Nucleus accumbens (tissue), 56 donors: ENCODE results near the gene BLM.
"Not testable (repeated sequence)": the region's sequence is repeated elsewhere in the genome, so short reads cannot be mapped to it uniquely, and the experiment has no call there.

Experiments
- DNase-seq, 56 donors: peaks; one replicate each; lab custom pipeline; 2025; lab: John Stamatoyannopoulos, UW

BLM gene

DNA sequence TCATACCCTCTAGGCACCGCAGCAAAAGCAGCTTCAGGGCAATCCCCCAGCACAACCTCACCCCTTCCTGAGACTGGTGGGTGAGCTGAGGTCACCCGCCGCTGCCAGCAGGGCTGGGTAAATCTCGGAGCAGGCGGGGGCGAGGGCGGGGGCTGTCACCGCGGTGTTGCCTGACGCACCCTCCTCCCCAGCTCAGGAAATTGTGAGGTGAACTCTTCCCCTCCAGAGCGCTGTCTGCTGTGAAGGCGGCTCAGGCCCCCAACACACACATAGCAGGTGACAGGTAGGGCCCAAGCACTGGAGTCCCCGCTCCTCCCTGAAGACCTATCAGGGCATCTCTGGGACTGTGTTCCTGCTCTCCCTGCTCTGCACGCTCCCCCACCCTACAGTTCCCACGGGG, 121.0 kb downstream of the BLM start:
- DNase-seq, result peak in 21 of 56 donors; percentile 6 to 68 (median 22)

GRCh38 chr15:90838544-90838943, 121.4 kb downstream of the BLM start:
- DNase-seq, result no peak

DNA sequence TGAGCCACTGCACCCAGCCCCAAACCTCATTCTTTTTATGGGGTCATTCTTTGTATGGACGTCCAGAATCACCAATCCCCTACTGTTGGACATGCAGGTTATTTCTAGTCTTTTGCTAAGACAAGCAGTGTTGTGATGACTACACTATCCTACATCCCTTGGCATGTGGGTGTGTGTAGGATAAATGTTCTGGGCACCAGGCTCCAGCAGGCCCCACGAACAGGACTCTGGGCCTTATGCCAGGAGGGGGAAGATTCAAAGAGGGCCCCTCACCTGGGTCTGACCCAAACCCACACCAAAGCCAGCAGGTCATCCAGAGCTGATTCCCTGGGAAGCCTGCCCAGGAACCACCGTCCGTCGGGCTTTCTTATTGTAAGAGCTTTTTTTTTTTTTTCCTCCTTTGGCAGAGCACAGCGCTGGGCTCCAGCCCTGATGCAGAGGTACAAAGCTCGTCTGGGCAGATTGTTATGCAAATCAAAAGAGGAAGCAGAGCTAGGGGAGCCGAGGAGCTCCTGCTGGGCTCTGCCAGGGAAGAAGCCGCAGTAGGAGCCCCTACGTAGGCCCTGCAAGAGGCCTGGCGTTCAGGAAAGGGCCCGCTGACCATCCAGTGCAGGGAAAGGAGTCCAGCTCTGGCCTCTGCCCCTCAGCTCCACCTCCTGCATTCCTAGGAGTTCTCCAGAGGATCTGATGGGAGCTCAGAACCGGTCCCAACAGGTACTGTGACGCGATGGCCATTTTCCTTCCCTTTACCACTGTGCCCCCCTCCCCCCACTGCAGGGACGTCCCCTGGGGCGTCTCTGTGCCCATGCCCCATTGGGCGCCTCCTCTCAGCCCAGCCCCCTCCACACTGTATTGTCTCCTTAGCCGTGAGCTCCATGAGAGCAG, 122.3 kb downstream of the BLM start:
- DNase-seq, result peak in 18 of 56 donors; percentile 7 to 55 (median 28)

DNA sequence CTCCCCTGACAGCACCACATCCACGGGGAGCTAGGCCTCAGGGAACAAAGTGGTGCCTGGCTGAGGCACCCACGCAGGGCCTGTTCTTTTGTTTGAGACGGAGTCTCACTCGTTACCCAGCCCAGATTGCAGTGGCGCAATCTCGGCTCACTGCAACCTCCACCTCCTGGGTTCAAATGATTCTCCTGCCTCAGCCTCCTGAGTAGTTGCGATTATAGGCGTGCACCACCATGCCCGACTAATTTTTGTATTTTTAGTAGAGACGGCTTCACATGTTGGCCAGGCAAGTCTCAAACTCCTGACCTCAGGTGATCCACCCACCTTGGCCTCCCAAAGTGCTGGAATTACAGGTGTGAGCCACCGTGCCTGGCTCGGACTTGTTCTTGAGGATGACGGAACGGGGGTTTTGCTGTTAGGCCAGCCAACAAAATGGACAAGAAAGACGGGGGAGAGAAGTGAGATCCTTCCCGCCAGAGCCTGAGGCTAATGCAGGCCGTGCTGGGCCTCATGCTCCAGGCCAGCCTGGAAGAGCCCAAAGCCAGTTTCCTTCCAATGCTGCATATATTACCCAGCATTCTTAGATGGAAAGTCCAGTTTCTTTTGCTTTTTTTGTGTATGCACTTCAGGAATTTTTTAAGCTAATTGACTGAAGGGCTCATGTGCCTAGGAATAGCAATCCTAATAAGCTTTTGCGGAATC, 123.2 kb downstream of the BLM start:
- DNase-seq, result no peak

- no peak for DNase-seq
Measured at GRCh38 chr15:90840954-90841353, 123.8 kb downstream of the BLM start.

DNA sequence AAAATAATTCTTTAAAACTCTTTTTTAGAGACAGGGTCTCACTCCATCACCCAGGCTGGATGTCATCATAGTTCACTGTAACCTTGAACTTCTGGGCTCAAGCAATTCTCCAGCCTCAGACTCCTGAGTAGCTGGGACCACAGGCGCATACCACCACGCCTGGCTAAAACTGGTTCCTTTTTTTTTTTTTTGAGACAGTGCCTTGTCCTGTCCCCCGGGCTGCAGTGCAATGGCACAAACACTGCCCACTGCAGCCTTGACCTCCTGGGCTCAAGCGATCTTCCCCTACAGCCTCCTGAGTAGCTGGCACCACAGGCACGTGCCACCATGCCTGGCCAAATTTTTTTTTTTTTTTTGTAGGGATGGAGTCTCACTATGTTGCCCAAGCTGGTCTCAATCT, 127.5 kb downstream of the BLM start:
- DNase-seq, result no peak

- DNase-seq, result peak in 1 of 56 donors; percentile 3
Measured at GRCh38 chr15:90845201-90845949, 128.2 kb downstream of the BLM start.

DNA sequence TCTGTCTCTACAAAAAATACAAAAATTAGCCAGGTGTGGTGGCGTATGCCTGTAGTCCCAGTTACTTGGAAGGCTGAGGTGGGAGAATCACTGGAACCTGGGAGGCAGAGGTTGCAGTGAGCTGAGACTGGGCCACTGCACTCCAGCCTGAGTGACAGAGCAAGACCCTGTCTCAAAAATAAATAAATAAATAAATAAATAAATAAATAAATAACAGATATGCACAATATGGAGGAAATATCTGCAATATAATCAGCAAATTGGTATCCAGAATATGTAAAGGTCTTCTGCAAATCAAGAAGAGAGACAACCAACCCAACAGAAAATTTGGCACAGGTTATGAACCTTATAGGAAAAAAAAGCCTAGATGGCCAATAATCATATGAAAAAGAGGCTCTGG, 132.3 kb downstream of the BLM start:
- not testable (repeated sequence) for DNase-seq

DNA sequence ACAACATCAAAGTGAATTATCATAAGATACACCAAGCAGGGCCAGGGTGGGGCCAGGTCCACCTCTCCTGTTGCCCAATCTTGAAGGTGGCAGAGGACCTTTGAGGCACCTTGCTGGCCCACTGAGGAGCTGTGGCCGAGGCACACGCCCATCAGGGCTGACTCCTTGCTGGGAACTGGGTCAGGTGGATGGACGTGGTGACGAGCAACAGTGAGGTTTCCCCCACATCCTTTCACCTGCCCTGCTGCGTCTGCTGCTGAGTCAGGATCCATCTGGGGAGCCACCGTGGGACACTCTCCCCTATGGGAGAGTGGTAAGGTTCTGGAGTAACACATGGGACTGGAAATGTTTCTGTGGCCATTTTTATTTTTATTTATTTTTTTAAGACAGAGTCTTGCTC, 134.0 kb downstream of the BLM start:
- no peak for DNase-seq

GRCh38 chr15:90851940-90852339, 134.8 kb downstream of the BLM start:
- no peak for DNase-seq

DNA sequence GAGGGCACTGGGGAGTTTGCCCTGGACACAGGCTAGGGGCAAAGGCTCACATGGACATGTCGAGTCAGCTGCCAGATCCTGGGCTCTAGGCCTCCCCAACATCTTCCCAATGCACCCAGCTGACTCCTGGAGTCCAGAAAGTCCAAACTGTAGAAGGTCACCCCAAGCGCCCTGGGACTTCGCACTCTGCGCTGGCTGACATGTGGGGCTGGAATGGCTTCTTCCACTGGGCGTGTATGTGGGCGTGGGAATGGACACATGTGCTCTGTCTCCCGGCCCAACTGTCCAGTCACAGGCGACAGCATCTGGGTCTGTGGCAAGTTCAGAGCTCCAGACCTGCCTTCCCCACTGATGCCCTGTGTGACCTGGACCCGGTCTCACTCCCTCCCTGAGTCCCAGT, 138.0 kb downstream of the BLM start:
- DNase-seq, result no peak

- no peak for DNase-seq
Measured at GRCh38 chr15:90857337-90857736, 140.2 kb downstream of the BLM start.

DNA sequence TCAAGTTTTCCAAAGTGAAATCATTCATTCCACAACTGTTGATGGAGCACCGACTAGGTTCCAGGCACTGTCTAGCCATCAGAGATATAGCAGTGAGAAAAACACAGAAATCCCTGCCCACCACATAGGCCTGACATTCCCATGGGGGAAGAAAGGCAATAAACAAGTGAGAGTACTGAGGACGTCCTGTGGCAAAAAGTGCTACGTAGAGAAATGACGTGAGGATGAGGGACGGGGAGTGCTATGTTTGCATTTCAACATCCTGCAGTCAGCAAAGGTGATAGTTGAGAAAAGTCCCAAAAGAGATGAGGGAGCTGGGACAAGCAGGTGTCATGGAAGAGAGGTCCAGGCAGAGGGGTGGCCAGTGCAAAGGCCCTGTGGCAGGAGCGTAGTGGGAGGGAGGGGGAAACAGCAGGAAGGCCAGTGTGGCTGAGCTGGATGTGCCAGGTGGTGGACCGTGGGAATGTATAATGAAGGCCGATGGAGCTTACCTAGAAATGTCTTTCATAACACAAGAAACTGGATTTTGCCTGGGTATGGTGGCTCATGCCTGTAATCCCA, 140.8 kb downstream of the BLM start:
- no peak for DNase-seq

DNA sequence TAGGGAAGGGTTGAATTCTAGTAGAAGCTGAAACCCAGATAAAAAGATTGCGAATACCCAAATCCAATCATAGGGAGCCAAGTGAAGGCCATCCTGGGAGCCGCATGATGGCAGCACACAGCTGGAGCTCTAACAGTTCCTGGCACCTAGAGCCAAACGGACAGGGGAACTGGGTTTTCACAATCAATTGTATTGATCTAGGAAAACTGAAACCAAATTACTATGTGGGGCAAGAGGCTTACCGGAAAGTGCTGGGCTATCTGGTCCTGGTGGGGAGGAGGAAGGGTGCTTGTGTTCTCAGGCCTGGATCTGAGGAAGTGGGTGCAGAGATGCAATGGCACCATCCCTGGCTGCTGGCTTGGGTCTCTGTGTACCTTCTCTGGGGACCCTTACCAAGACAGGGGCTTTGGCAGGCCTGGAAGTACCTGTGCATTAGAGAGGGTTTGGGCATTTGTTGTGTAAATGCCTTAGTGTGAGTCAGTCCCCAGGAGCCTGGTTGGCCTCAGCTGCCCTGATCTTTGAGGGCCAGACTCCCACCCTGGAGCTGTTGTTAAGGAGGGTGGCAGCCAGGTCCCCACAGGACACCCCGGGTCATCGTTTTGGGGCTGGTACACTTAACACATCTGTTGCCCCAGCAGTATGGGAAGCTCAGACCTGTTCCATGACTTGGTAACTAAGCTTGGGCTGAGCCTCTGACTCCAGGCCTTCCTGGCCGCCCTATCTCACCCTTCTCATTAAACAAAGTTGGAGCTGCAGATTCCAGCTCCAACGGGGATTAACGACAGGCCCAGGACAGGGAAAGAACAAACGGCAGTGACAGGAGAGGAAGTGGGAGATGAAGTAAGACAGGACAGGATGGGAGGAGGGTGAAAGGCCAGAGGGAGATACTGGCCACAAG, 142.3 kb downstream of the BLM start:
- DNase-seq, result no peak

- no peak for DNase-seq
Measured at GRCh38 chr15:90860450-90860849, 143.3 kb downstream of the BLM start.

- no peak for DNase-seq
Measured at GRCh38 chr15:90860942-90861675, 144.0 kb downstream of the BLM start.

GRCh38 chr15:90862487-90862886, 145.3 kb downstream of the BLM start:
- no peak for DNase-seq

DNA sequence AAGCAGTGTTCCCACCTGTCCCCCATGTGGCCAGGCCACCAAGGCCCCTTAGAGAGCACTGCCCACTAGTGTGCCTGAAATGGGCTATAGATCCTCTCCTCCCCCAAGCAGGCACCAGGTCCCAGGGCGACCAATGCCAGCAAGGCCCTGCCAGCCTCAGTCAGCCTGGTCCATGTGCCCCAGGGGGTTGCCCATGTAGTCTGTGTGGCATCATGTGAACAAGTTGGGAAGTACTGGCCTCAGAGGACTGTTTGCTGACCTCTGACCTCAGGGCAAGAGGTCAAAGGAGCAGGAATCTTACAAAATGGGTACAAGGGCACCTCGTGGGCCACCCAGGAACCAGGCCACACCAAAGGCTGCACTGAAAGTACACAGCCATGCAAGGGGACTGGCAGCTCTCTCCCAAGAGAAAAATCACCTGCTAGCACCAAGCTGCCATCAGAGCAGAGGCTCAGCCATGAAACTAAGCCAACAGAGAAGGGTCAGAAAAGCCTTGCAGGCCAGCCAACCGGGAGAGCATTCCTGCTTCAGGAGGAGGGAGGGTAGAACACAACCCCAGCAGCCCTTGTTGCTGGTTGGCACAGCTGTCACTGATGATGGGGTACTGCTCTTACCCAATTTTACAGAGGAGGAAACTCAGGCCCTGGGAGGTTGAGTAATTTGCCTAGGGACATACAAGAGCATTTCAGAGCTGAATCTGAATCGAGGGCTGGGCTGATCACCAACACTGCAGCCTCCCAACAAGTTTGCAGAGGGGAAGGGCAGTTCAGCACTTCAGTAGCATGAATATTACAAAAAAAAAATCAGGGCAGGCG, 146.0 kb downstream of the BLM start:
- peak in 1 of 56 donors; percentile 7 for DNase-seq
